ENCODE data around the gene DYNC1H1.
"Not testable (repeated sequence)": the region's sequence is repeated elsewhere in the genome, so short reads cannot be mapped to it uniquely, and the experiment has no call there.

The DYNC1H1 gene

GRCh38 chr14:102074415-102074964, 110.1 kb downstream of the DYNC1H1 start:
- no peak for DNase-seq

DNA sequence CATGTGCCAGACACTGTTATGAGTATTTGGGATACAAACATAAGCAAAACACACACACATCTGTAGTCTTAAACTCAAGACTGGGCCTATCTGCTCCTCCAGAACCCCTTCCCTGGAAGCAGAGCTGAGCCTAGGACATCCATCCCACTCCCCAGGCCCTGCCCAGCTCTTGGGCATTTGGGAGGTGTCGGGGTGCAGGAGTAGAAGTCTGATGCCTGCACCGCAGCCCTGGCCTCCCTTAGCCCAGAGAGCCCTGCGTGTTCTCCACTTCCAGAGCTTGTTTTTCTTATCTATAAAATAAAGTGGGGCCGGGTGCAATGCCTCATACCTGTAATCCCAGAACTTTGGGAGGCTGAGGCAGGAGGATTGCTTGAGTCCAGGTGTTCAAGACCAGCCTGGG, 110.8 kb downstream of the DYNC1H1 start:
- DNase-seq: no peak

GRCh38 chr14:102077382-102077709, 113.0 kb downstream of the DYNC1H1 start:
- DNase-seq: no peak

DNA sequence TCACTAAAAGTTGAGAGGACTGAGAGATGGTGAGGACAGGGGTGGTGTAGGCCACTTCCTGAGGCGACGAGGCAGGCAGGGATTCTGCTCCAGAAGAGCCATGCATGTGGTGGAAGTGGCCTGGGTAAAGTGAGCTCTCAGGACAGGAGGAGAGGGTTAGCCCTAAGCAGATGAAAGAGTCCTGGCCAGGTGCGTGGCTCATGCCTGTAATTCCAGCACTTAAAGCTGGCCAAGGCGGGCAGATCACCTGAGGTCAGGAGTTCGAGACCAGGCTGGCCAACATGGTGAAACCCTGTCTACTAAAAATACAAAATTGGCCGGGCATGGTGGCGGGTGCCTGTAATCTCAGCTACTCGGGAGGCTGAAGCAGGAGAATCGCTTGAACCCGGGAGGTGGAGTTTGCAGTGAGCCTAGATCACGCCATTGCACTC, 114.0 kb downstream of the DYNC1H1 start:
- DNase-seq: not testable (repeated sequence)

GRCh38 chr14:102078831-102079699, 114.7 kb downstream of the DYNC1H1 start:
- no peak for DNase-seq

DNA sequence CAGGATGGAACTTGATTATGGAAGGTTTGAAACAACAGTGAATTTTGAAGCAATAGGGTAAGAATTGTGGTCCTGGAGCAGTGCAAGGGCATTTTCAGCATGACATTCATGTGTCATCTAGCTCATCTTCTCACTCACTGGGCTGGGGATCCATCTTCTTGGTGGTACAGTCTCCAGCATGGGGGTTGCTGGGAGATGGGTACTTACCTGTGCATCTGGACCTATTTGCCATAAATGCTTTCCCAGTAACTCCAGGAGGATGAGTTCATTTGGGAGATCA, 115.3 kb downstream of the DYNC1H1 start:
- no peak for DNase-seq

- no peak for DNase-seq
These were observed 116.1 kb downstream of the DYNC1H1 start for GRCh38 chr14:102080183-102081080.

- no peak for DNase-seq
These were observed 117.1 kb downstream of the DYNC1H1 start for GRCh38 chr14:102081231-102082080.

DNA sequence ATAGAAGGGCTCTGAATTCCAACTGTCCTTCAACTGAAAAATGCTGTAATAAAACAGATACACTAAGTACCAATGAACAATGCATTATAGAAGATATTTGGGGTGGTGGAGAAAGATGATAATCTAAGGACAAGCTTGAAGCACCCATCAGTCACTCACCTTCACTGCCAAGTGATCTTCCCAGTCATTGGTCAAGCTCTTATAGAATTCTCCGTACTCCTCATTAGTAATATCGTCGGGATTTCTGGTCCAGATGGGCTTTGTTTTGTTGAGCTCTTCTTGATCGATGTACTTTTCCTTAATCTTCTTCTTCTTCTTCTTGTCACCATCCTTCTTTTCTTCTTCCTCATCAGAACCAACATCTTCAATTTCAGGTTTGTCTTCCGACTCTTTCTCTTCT, 120.1 kb downstream of the DYNC1H1 start:
- not testable (repeated sequence) for DNase-seq

DNA sequence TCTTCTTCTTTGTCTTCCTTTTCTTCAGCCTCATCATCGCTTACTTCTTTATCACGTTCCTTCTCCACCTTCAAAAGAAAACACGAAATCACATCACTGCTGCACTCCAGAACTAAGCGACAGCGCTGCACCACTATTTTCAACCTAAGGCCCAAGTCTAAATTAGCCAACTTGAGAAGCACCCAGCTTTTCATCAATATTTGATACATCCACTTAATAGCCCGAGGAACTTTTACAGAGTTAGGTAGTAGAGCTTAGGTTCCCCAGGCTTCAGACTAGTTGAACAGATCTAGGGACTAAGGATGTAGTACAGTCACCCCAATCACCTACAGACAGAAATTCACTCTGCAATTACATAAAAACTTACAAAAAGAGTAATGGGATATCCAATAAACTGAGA, 120.6 kb downstream of the DYNC1H1 start:
- DNase-seq: no peak

DNA sequence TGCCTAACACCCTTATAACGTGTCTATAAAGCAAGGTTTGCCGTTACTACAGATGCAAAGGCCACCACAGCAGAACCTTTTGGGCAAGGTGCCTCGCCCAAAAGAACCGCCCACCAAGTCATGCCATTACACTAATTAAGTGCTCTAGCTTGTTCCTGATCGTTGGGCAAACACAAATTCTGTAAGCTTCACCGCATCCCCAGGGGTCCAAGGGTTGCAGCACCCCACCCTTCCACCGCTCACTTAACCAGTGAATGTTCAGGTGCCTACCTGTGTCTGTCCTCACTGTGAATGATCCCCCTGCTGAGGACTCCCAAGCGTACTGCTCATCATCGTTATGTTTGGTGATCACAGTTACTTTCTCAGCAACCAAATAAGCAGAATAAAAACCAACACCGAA, 121.1 kb downstream of the DYNC1H1 start:
- DNase-seq: no peak

- peak; percentile 54 for DNase-seq
These were observed 121.8 kb downstream of the DYNC1H1 start for GRCh38 chr14:102085948-102086708.

GRCh38 chr14:102086709-102086971, 122.3 kb downstream of the DYNC1H1 start:
- DNase-seq: no peak

GRCh38 chr14:102086972-102087761, 122.8 kb downstream of the DYNC1H1 start, which contains the start of gene HSP90AA1:
Gene HSP90AA1, minus strand, starts transcription at chr14:102087044. Its CDS starts 666 bp downstream, at chr14:102086378.
- DNase-seq: peak; percentile 97

DNA sequence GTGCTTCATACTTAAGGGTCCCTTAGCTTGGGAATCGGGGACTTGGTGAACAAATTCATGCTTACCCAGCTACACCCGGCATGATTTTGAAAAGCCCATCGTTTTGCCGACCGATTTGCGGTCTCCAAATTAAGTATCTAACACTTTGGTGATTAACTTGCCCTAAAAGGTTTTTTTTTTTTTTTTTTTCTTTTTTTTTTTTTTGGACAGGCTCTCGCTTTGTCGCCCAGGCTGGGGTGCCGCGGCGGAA, 123.3 kb downstream of the DYNC1H1 start:
- DNase-seq: no peak

DNA sequence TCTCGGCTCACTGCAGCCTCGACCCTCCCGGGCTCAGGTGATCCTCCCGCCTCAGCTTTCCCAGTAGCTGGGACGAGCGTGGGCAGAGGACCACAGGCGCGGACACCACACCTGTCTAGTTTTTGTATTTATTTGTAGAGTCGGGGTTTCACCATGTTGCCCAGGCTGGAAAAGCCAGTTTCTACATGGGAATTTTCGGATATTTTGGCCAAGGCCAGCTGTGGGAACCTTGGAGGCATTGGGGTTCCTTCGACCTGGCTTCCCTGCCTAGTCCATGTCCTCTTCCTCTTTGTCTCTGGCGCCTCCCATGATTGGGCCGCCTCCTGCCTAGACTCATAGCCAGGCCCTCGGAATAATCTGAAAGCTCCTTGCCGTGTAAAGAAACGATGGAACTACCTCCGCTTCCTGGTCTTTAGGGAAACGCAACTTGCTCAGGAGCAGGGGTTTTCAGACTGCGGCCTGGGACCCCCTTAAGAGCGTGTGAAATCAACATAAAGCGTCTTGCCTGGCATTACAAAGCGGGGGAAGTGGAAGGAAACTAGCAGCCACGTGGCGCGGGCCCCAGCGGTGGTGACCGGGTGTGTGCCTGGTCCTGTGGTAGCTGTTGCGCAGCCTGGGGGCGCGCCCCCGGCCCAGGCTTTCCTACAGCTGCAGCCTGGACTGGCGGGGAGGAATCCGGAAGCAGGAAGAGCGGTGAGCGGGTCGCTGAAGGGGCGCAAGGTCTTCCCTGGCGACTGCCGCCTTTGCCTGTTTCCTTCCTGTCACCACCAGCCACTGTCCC, 123.8 kb downstream of the DYNC1H1 start:
- DNase-seq: no peak

GRCh38 chr14:102089621-102090343, 125.4 kb downstream of the DYNC1H1 start:
- no peak for DNase-seq

DNA sequence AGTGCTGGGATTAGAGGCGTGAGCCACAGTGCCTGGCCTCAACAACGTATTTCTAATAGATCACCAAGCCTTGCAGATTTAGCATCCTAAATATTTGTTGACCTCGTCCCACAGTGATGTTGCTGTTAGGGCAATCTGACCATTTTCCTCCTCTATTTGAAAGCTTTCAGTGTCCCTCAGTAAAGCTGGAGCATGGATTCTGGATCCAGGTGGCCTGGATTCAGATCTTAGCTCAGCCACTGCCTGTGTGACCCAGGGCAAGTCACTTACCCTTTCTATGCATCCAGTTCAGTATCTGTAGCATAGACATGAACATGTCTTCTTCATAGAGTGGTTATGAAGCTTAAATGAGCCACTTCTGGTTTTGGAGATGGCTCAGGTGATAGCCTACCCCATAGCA, 126.3 kb downstream of the DYNC1H1 start:
- no peak for DNase-seq

GRCh38 chr14:102092806-102093205, 128.4 kb downstream of the DYNC1H1 start:
- DNase-seq: no peak

GRCh38 chr14:102094101-102094500, 129.7 kb downstream of the DYNC1H1 start:
- no peak for DNase-seq
